GM19025 (cell line): ENCODE results near the gene VCL.
"Not testable (repeated sequence)": the region's sequence is repeated elsewhere in the genome, so short reads cannot be mapped to it uniquely, and the experiment has no call there.

Source experiments
- ATAC-seq: cut with Tn5 transposase; IDR thresholded peaks from one replicate; pipeline ENCODE4 v1.9.1; 2021; ENCODE audit warnings: mild to moderate bottlenecking, low read depth, moderate library complexity; ENCODE audit not compliant: unreplicated experiment

Gene VCL

DNA sequence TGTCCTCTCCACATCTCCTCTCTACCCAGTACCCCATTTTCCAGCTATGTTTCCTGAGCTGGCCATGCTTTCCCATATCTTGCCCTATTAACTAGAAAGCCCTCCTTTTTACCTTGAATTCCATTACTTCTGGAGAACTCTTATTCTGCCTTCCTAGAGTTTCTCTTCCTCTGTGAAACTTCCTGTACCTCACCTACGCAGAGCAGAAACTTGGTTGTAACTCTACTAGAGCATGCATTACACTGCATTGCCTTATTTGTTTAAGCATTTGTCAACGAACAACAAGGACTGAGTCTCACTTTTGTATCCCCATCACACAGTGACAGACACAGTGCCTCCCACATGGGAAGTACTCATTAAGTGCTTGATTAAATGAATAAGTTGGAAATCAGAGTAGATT, 36.4 kb downstream of the VCL start:
- ATAC-seq: no peak

DNA sequence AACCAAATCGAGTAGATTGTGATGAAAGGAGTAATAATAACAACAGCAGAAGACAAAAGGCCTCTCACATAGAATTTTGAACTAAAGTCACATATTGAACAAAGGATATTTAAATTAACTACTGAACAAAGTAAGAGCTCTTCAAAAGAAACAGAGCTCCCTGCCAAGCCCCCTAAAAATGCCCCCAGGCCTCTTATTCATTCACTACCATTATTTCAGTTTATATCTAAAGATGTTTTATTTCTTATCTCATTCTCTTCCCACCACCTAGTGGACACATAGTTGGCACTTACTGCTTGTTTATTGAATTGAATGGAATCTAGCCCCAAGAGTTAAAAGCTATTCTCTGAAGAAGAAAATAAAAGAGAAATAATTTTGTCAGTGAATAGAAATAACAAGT, 37.4 kb downstream of the VCL start:
- no peak for ATAC-seq

DNA sequence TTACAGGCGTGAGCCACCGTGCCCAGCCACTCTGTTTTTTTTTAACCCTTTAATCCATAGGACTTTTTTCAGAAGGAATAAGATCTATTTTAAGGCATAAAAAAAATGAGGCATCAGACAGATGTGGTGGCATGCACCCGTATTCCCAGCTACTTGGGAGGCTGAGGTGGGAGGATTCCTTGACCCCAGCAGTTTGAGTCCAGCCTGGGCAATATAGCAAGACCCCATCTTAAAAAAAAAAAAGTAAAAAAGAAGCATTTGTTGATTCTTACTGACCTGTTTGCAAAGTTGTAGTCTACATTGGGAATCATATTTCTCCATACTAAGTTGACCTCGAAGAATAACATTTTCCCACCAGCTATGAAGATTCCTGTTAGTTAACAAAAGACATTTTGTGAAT, 38.6 kb downstream of the VCL start:
- no peak for ATAC-seq

DNA sequence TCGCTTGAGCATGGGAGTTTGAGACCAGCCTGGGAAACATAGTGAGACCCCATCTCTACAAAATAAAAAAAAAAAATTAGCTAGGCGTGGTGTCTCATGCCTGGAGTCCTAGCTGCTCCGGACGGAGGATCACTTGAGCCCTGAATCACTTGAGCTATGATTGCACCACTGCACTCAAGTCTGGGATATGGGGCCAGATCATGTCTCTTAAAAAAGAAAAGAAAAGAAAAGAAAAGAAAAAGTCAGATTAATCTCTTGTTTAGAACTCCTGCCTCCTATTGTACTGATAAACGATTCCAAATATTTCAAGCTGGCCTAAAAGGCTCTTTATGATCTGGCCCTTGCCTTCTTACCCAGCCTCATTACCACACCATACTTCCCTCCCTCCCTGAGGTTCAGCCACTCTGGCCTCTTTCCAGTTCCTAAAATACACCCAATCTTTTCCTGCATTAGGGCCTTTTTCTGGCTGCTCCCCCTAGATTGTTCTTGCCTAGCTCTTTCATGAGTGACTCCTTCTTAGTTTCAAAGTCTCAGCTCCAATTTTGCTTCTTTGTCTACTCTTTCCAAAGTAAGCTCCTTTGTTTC, 41.7 kb downstream of the VCL start:
- ATAC-seq: no peak

GRCh38 chr10:74040200-74041126, 42.5 kb downstream of the VCL start:
- ATAC-seq: no peak

- ATAC-seq: no peak
Observed at GRCh38 chr10:74044419-74044818, 46.5 kb downstream of the VCL start.

GRCh38 chr10:74047304-74047703, 49.4 kb downstream of the VCL start:
- no peak for ATAC-seq

GRCh38 chr10:74047871-74048270, 50.0 kb downstream of the VCL start:
- no peak for ATAC-seq

- ATAC-seq: no peak
Observed at GRCh38 chr10:74048433-74048832, 50.5 kb downstream of the VCL start.

DNA sequence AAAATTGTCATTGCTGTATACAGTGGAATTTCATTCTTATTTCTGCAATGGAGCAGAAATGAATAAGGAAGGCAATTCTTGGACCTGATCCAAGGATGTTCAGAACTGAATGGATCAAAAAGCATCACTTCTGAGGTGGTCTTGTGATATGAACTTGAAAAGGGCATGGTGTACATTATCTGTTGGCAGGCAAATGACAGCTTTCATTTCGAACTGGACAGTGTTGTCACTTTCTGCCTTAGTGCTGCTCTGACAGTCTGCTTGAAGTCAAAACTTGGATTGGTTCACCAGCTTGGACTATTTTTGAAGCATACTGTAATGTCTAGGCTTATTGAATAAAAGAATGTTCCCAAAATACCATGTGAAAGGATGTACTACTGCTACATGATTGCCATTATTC, 52.0 kb downstream of the VCL start:
- no peak for ATAC-seq

DNA sequence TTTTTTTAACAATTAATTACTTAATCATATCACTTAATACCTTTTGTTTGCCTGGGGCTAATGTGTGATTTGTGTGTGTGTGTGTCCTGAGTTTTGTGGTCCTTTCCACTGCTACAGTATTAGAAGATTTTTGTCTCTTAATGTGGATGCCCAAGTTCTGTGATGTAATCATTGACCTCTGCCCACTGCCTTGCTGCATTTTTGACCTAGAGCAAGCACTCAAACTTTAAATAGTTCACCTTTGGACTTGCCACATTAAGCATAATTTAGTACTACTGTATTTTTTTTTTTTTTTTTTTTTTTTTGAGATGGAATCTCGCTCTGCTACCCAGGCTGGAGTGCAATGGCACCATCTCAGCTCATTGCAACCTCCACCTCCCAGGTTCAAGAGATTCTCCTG, 52.7 kb downstream of the VCL start:
- no peak for ATAC-seq

DNA sequence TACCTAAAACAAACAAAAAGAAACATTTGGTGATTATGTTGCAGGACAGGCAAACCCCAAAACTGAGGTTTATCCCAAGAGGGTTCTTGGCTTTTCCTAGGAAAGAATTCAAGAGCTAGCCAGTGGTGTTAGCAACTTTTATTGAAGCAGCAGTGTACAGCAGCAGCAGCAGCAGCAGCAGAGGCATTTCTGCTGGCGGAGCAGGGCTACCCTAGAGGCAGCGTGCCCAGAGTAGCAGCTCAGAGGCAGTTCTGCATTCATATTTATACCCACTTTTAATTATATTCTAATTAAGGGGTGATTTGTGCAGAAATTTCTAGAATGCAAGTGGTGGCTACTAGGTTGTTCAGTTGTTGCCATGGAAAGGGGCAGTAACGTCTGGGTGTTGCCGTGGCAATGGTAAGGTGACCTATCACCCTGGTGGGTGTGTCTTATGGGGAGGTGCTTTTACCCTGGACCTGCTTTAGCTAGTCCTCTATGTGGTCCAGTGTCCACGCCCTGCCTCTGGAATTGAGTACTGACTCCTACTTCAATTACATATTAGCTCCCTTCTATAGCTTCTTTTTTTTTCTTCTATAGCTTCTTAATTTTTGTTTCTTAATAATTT, 53.9 kb downstream of the VCL start:
- no peak for ATAC-seq

DNA sequence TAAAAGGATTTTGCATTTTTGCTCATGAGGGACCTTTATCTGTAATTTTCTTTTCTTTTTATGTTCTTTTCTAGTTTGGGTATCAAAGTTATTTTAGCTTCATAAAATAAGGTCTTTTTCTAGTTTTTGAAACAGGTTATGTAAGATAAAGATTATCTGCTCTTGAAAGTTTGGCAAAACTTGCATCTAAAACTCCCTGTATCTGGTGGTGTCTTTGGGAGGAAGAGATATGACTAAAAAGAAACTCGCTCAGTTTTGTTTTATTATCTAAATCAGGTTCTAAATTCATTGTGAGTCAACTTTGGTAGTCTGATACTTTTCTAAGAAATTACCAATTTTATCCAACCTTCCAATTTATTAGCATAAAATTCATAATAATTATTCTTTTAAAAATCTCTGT, 55.1 kb downstream of the VCL start:
- no peak for ATAC-seq

GRCh38 chr10:74055383-74056049, 57.6 kb downstream of the VCL start:
- ATAC-seq: no peak

GRCh38 chr10:74056050-74056818, 58.3 kb downstream of the VCL start:
- ATAC-seq: no peak

DNA sequence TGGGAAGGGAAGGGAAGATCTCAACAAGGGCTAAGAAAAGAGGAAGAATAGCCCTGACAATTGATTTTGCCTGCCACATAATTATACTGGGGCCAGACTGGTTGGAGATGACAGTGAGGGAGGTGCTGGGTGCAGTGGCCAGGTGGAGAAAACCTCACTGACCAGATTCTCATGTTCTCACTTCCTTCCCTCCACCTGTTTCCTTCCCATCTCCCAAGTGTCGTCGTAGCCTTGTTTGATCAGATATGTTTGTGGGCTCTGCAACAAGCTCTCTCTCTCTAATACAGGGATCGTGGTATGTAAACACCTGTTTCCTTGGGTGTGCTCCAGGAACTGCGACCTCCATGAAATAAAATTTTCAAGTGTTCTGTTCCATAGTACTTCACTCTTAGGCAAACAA, 60.2 kb downstream of the VCL start:
- ATAC-seq: no peak

GRCh38 chr10:74058658-74059057, 60.7 kb downstream of the VCL start:
- ATAC-seq: no peak

GRCh38 chr10:74061104-74061503, 63.2 kb downstream of the VCL start:
- no peak for ATAC-seq

DNA sequence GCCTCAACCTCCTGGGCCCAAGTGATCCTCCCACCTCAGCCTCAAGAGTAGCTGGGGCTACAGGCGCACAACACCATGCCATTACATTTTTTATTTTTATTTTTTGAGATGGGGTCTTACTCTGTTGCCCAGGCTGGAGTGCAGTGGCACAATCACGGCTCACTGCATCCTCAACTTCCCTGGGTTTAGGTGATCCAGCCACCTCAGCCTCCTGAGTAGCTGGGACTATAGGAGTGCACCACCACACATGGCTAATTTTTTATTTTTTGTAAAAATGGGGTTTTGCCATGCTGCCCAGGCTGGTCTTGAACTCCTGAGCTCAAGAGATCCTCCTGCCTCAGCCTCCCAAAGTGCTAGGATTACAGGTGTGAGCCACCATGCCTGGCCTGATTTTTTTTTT, 64.1 kb downstream of the VCL start:
- ATAC-seq: not testable (repeated sequence)

DNA sequence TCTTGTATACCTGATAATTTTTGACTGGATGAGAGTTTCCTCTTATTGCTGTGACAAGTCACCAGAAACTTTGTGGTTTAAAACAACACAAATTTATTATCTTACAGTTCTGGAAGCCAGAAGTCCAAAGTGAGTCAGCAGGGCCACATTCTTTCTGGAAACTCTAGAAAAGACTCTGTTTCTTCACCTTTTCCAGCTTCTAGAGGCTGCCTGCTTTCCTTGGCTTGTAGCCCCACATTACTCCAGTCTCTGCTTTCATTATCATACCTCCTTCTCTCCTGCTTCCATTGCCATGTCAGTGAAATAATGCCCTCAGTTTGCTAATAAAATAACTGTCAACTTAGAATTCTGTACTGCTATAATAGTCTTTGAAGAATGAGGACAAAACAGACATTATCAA, 65.3 kb downstream of the VCL start:
- no peak for ATAC-seq
